GM10266 (cell line): ENCODE results near the gene C7orf33.
"Not testable (repeated sequence)": the region's sequence is repeated elsewhere in the genome, so short reads cannot be mapped to it uniquely, and the experiment has no call there.

Experiments used
- DNase-seq: peaks from one replicate; pipeline ENCODE4 v3.0.0; 2012; ENCODE audit errors: extremely low spot score
- CTCF ChIP-seq: IDR thresholded peaks from 2 replicates; pipeline ENCODE4 v1.5.1; 2012; ENCODE audit warnings: mild to moderate bottlenecking, low read depth; ENCODE audit not compliant: control insufficient read depth, insufficient read depth; ENCODE audit errors: missing control alignments

The C7orf33 gene

GRCh38 chr7:148570510-148570909 lies 20.1 kb upstream of the C7orf33 start:
- no peak for TF ChIP-seq CTCF
- no peak for DNase-seq

GRCh38 chr7:148570973-148571372 lies 19.6 kb upstream of the C7orf33 start:
- not testable (repeated sequence) for DNase-seq

- DNase-seq, result no peak
- no peak for TF ChIP-seq CTCF
Measured at GRCh38 chr7:148571381-148571780, 19.2 kb upstream of the C7orf33 start.

GRCh38 chr7:148572067-148572522 lies 18.5 kb upstream of the C7orf33 start:
- no peak for DNase-seq
- no peak for TF ChIP-seq CTCF

GRCh38 chr7:148573581-148573980 lies 17.0 kb upstream of the C7orf33 start:
- DNase-seq, result not testable (repeated sequence)

GRCh38 chr7:148575640-148576411 lies 14.7 kb upstream of the C7orf33 start:
- peak; percentile 88 for TF ChIP-seq CTCF
- DNase-seq, result peak; percentile 60

- no peak for TF ChIP-seq CTCF
- DNase-seq, result no peak
Measured at GRCh38 chr7:148579366-148579765, 11.2 kb upstream of the C7orf33 start.

- no peak for DNase-seq
- no peak for TF ChIP-seq CTCF
Measured at GRCh38 chr7:148580446-148580845, 10.1 kb upstream of the C7orf33 start.
